ENCODE data around the gene TFIP11. TPM values are rescaled to one million over a fixed set of nuclear protein-coding genes. Genes with fewer than 3 reads are reported as not detected.

TFIP11 gene
- total and polyA plus RNA-seq, 10 donors: 21.5 to 46.3 (median 41.2) TPM

DNA sequence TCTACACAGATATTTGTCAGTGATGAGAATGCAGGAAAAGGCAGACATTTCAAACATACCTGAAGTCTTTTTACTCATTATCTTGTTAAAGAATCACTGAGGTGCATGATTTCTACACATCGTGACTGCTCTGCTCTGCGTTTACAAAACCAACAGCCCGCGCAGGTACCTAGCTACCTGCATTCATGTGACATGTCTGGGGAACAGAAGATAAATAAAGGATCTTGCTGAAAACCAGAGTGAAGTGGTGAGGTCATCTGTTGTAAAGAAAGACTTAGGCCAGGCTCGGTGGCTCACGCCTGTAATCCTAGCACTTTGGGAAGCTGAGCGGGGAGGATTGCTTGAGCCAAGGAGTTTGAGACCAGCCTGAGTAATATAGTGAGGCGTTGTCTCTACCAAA, 67.5 kb downstream of the TFIP11 start:
- H3K27ac ChIP-seq: no peak overlapping the region
- WGBS, 5 donors: 90 to 95% (median 94%) methylated on average over 8 of the region's 8 CpGs
- peaks cover 0 to 48% (median 2%) of the 10 kb centered on the region in 6 donors for H3K36me3 ChIP-seq
- TF ChIP-seq, protein P1, sequence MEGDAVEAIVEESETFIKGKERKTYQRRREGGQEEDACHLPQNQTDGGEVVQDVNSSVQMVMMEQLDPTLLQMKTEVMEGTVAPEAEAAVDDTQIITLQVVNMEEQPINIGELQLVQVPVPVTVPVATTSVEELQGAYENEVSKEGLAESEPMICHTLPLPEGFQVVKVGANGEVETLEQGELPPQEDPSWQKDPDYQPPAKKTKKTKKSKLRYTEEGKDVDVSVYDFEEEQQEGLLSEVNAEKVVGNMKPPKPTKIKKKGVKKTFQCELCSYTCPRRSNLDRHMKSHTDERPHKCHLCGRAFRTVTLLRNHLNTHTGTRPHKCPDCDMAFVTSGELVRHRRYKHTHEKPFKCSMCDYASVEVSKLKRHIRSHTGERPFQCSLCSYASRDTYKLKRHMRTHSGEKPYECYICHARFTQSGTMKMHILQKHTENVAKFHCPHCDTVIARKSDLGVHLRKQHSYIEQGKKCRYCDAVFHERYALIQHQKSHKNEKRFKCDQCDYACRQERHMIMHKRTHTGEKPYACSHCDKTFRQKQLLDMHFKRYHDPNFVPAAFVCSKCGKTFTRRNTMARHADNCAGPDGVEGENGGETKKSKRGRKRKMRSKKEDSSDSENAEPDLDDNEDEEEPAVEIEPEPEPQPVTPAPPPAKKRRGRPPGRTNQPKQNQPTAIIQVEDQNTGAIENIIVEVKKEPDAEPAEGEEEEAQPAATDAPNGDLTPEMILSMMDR (IDR thresholded peaks at IDR 0.05 in 8 of 11, conservative IDR thresholded peaks at IDR 0.05 in 3 of 11): no peak
- TF ChIP-seq POLR2A (IDR thresholded peaks at IDR 0.05): no peak
- TF ChIP-seq POLR2AphosphoS5 (IDR thresholded peaks at IDR 0.05): no peak
- H3K4me3 ChIP-seq: no peak overlapping the region
- peaks cover 0 to 4% (median 0%) of the 10 kb centered on the region in 6 donors for H3K4me1 ChIP-seq
- no peak for DNase-seq
- no peaks in the 10 kb centered on the region for H3K9me3 ChIP-seq
- intact Hi-C loops (cut with DNase I; ENCODE audit: low total_unique reads): no loop called here
- H3K27me3 ChIP-seq (replicated peaks in 1 of 7): no peaks in the 10 kb centered on the region

DNA sequence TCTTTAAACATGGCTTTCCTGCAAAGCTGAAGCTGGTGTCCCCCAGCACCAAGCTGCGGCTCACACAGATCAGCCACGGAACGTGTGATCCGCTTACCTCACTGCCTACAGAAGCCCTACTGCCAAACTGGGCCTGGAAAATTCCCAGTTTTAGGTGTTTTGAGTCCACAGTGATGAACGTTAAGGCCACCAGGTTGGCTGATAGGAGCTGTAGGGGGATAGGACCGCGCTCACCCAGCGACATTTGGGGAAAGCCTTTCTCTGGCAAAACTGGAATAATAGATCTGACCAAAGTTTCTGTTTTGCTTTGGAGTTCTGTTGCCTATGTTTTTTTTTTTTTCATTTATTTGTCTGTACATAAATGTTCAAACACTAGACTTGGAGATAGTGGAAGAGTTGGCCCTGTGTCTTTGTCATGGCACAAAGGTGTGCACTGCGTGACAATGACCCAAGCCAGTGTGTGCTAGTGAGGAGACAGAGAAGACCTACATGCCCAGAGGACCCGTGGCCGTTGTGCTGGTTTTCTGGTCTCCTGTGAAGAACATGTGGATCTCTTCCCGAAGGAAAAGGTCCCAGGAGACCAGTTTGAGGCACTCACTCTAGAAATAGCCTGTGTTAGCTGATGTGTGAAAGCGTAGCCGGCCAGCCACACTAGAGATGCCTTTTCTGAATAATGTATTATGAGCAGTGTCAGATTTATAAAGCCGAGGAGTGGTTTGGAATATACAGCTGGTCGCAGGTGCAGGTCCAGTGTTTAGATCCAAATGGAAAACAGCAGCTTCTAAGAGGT, 68.2 kb downstream of the TFIP11 start:
- TF ChIP-seq, protein P1 (IDR thresholded peaks at IDR 0.05 in 8 of 11, conservative IDR thresholded peaks at IDR 0.05 in 3 of 11): no peak
- no peak for TF ChIP-seq POLR2A (IDR thresholded peaks at IDR 0.05)
- no peak for TF ChIP-seq POLR2AphosphoS5 (IDR thresholded peaks at IDR 0.05)
- Histone ChIP-seq H3K27ac (no peak overlapping the region), H3K9me3 (no peaks in the 10 kb centered on the region), H3K4me1 (peaks cover 0 to 4% (median 0%) of the 10 kb centered on the region in 6 donors), H3K27me3 (replicated peaks in 1 of 7) (no peaks in the 10 kb centered on the region), H3K4me3 (no peak overlapping the region), H3K36me3 (peaks cover 0 to 43% (median 2%) of the 10 kb centered on the region in 6 donors)
- WGBS, 5 donors: 92 to 97% (median 94%) methylated on average over 16 of the region's 16 CpGs
- DNase-seq: no peak
- intact Hi-C loops (cut with DNase I; ENCODE audit: low total_unique reads): no loop called here

DNA sequence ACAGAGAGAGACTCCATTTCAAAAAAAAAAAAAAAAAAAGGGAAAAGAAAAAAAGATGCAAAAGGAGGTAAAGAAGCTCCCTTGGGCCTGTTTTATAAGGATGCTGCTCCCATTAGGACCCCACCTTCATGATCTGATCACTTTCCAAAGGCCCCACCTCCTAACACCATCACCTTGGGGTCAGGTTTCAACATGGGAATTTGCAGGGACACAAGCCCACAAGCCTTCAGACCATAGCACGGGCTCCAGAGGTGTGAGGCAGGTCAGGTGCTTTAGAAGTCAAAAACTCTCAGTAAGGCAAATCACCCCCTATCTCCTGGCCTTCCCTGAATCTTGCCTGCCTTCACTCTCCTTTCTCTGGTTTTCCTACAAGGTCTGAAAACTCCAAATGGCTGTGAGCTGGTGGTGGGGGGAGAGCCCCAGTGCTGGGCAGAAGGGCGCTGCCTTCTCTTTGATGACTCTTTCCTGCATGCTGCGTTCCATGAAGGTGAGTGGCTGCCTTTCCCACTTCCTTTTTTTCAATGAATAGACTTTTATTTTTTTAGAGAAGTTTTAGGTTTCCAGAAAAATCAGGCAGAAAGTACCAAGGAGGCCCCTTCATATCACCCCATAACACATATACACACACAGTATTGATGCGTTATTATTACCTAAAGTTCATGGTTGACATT, 70.1 kb downstream of the TFIP11 start:
- no peak for TF ChIP-seq POLR2A (IDR thresholded peaks at IDR 0.05)
- TF ChIP-seq, protein P1 (IDR thresholded peaks at IDR 0.05 in 8 of 11, conservative IDR thresholded peaks at IDR 0.05 in 3 of 11): no peak
- no peak for TF ChIP-seq POLR2AphosphoS5 (IDR thresholded peaks at IDR 0.05)
- Histone ChIP-seq H3K4me1 (peaks cover 0 to 4% (median 0%) of the 10 kb centered on the region in 6 donors), H3K4me3 (no peak overlapping the region), H3K9me3 (no peaks in the 10 kb centered on the region), H3K27me3 (replicated peaks in 1 of 7) (no peaks in the 10 kb centered on the region), H3K27ac (no peak overlapping the region), H3K36me3 (peaks cover 0 to 51% (median 2%) of the 10 kb centered on the region in 6 donors)
- intact Hi-C loops (cut with DNase I; ENCODE audit: low total_unique reads): no loop called here
- DNase-seq: no peak
- WGBS, 5 donors: 69 to 73% (median 70%) methylated on average over 4 of the region's 4 CpGs

Small RNA genes within 50 kb of the gene (microRNA-seq; reads per million reads assigned to microRNA genes)
- 8.7 to 15.0 (median 10.2) reads per million in 3 donors for gene MIR548J

Small RNA genes within 50 kb of the gene (small RNA-seq; reads per million reads assigned to genes)
- gene MIR548J: 0.07 to 0.35 (median 0.18) reads per million in 4 donors

Other genes starting within 250 kb of the TFIP11 start
- 1 to 10 TPM; 4.5 to 8.0 (median 5.9) TPM for gene ASPHD2, start 83.2 kb downstream of the TFIP11 start, total RNA-seq
- gene ASPHD2, start 83.2 kb downstream of the TFIP11 start, polyA plus RNA-seq: 1 to 10 TPM; 2.1 to 4.1 (median 2.3) TPM
- gene HPS4, start 28.7 kb downstream of the TFIP11 start, total RNA-seq: 10 to 100 TPM; 34.0 to 56.6 (median 41.8) TPM
- 10 to 100 TPM; 15.2 to 23.9 (median 18.8) TPM for gene HPS4, start 28.7 kb downstream of the TFIP11 start, polyA plus RNA-seq
- gene SRRD, start 28.6 kb downstream of the TFIP11 start, total RNA-seq: 10 to 100 TPM; 16.4 to 21.1 (median 19.2) TPM
- 10 to 100 TPM in 2 of 3 donors, 1 to 10 TPM in 1; 9.9 to 13.9 (median 12.6) TPM for gene SRRD, start 28.6 kb downstream of the TFIP11 start, polyA plus RNA-seq
- 100 to 1,000 TPM in 2 of 7 donors, 10 to 100 TPM in 5; 43.5 to 119 (median 63.2) TPM for gene TPST2, start 77.7 kb upstream of the TFIP11 start, total RNA-seq
- 10 to 100 TPM; 14.6 to 22.2 (median 16.6) TPM for gene TPST2, start 77.7 kb upstream of the TFIP11 start, polyA plus RNA-seq
- gene CRYBB1, start 105.6 kb upstream of the TFIP11 start, total RNA-seq: 1 to 10 TPM in 6 of 7 donors, under 1 TPM in 1; 0.34 to 2.9 (median 2.1) TPM
- 1 to 10 TPM in 2 of 3 donors, under 1 TPM in 1; 0.98 to 1.9 (median 1.3) TPM for gene CRYBB1, start 105.6 kb upstream of the TFIP11 start, polyA plus RNA-seq
- not detected for gene CRYBA4, start 109.5 kb upstream of the TFIP11 start, total RNA-seq
- gene CRYBA4, start 109.5 kb upstream of the TFIP11 start, polyA plus RNA-seq: under 1 TPM; 0.20 to 0.24 (median 0.22) TPM
- gene MIAT, start 145.1 kb upstream of the TFIP11 start, total RNA-seq: 10 to 100 TPM; 16.0 to 62.4 (median 24.8) TPM
- 1 to 10 TPM in 2 of 3 donors, under 1 TPM in 1; 0.77 to 3.2 (median 1.7) TPM for gene MIAT, start 145.1 kb upstream of the TFIP11 start, polyA plus RNA-seq